HG03460 (cell line): ENCODE measurements around the gene GRWD1.
"Not testable (repeated sequence)": the region's sequence is repeated elsewhere in the genome, so short reads cannot be mapped to it uniquely, and the experiment has no call there.

Experiments used
- ATAC-seq: cut with Tn5 transposase; IDR thresholded peaks from one replicate; pipeline ENCODE4 v1.9.1; 2021; ENCODE audit not compliant: unreplicated experiment

The GRWD1 gene

DNA sequence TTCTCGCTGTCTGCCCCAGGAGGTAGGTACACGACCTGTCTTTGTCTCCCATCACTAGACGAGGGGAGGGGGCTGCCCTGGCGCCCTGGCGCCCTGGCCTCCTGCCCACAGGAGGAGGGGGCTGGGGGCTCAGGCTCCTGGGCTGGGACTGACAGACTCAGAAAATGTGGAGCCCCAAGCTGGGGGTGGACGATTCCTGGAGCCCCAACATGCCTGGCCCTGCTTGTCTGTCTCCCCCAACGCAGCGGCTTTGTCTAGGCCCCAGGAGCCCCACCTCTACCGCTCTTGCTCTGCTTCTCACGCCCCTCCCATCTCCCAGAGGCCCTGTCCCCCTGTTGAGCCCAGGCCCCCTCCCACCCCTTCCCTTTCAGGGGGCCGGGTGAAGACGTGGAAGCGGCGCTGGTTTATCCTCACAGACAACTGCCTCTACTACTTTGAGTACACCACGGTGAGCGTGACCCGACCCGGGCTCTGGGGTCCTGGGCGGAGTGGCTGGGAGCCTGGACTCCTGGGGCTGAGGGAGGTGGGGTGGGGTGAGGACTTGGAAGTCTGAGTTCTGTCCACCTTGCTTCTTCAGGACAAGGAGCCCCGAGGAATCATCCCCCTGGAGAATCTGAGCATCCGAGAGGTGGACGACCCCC lies 32.0 kb downstream of the GRWD1 start:
- no peak for ATAC-seq

- ATAC-seq: no peak
Measured at GRCh38 chr19:48478339-48479256, 32.8 kb downstream of the GRWD1 start.

GRCh38 chr19:48479686-48480085 lies 33.9 kb downstream of the GRWD1 start:
- no peak for ATAC-seq

DNA sequence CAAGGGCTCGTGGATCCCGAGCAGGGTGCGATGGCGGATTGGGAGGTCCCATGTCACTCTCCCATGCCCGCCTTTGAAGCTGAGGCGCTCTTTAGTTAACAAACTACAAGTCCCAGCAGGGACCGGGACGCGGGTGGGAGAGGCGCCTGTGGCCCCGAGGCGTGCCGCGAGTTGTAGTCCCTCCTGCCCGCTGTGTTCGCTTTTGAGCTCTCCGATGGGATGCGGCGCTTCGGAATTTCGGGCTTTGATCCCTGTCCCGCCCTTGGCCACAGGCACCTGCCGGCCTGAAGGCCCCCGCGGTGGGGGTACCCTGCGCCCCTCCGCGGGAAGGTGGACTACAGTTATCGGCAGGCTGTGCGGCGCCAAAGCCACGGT lies 34.4 kb downstream of the GRWD1 start:
- ATAC-seq: no peak

DNA sequence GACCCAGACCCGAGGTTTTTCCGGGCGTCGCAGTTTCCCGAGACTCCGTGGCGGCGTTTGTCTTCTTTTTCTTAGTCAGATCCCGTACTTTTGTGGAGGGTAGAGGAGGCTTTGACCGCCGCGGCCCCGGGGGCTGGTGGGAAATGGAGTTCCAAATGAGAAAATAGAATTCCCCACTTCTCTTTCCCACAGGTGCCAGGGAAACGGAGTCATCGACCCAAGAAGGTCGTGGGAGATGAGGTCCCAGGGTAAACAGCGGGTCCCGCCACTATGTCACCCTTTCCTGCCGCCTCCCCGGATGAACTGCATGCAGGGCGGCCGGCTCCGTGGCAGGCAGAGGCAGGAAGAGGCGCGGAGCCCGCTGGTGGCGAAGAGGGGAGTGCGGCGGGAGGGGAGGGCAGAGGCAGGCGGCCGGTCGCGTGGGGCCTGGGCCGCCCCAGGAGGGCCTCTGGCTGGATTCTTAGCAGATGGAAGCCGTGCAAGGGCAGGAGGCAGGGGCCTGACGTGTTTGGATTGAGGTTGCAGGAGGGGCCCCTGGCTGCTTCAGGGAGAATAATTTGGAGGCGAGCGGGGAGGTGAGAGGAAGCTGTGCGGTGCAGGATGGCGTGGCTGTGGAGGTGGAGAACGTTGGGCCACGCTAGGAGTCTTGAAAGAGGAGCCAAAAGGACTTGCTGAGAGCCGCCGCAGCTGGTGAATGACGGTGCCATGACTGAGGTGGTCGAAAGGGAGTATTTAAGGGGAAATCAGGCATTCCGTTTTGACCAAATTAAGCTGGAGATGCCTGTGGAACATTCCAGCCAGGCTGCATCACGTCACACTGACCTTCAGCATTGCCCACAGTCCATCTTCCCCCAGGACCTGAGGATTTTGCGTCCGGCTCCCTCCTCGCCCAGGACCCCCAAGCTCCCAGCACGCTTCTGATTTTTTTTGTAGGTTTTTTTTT lies 35.0 kb downstream of the GRWD1 start:
- no peak for ATAC-seq

GRCh38 chr19:48481846-48482639 lies 36.3 kb downstream of the GRWD1 start:
- ATAC-seq: no peak

GRCh38 chr19:48483301-48483700 lies 37.5 kb downstream of the GRWD1 start:
- no peak for ATAC-seq

GRCh38 chr19:48484247-48484893 lies 38.6 kb downstream of the GRWD1 start:
- no peak for ATAC-seq

DNA sequence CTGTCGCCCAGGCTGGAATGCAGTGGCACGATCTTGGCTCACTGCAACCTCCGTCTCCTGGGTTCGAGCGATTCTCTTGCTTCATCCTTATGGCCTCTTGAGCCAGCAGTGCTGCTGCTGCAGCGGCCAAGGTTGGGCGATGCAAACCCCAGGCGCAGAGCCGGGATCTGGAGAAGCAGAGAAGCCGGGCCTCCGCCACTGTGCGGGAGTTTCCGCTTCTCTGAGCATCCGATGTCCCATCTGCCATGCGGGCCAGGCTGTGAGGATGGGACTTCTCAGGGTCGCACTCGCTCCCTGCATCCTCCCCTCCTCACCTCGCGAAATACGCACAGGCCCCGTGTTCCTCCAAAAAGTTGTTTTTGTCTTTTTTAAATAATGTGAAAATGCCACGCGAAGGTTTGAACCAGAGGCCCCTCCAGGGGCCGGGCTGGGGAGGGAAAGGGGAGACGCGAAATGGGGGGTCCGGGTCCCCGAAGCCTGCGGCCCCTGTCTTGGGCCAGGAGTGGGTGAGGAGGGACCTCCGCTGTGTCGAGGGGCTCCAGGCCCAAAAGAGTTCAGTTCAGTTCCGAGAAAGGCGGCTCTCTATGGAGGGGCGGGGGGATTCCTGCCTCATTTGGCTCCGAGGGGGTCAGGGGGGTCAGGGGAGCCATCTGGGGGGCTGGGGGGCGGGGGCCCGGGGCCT lies 39.3 kb downstream of the GRWD1 start:
- no peak for ATAC-seq

- not testable (repeated sequence) for ATAC-seq
Measured at GRCh38 chr19:48486706-48487105, 40.9 kb downstream of the GRWD1 start.

GRCh38 chr19:48487544-48487943 lies 41.8 kb downstream of the GRWD1 start:
- no peak for ATAC-seq

- ATAC-seq: no peak
Measured at GRCh38 chr19:48487948-48488347, 42.2 kb downstream of the GRWD1 start.

GRCh38 chr19:48488478-48488877 lies 42.7 kb downstream of the GRWD1 start:
- not testable (repeated sequence) for ATAC-seq

- ATAC-seq: no peak
Measured at GRCh38 chr19:48489608-48490216, 43.9 kb downstream of the GRWD1 start.

DNA sequence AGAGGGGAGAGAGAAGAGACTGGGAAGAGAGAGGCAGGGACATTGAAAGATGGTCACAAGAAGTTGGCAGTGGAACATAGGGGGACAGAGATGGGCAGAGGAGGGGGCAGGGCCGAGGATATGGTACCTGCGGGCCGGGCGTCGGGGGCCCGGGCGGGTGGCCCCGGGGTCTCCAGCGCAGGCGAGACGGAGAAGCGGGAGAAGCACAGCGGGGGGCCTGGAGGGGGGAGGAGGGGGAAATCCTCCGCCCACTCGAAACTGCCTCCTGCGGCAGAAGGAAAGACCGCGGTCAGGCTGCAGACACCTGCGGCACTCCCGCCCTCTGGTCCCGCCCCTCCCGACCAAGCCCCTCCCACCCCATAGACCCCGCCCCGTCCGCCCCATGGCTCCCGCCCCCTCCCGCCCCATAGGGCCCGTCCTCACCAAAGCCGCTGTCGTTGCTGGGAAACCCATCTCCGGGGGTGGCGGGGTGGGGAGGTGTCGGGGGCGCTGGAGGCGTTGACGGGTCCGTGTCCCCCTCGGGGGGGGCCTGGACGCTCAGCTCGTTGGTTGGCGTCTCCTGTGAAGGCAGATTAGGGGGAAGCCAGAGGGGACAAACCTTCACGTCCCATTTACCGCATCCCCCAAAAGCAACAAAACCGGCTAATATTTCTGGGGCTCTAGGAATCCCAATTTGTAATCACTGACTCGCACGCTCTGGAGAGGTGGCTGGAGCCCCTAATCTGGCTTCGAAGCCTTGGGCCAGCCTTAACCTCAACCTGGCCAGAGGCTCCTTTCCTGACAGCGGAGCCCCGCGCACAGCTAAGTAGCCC lies 45.4 kb downstream of the GRWD1 start:
- ATAC-seq: no peak

GRCh38 chr19:48491793-48492123 lies 46.0 kb downstream of the GRWD1 start:
- no peak for ATAC-seq

- ATAC-seq: peak; percentile 67
Measured at GRCh38 chr19:48492925-48493717, 47.3 kb downstream of the GRWD1 start.
